HepG2 (cell line): Measurements from ENCODE around the gene PPP2R1B. TPM values are rescaled to one million over a fixed set of nuclear protein-coding genes. Genes with fewer than 3 reads are reported as not detected.

Experiments
- FLYWCH1 ChIP-seq: sonication (generic); formaldehyde crosslinking; IDR thresholded peaks from 2 replicates; pipeline ENCODE4 v1.8.1; 2023; ENCODE audit warnings: mild to moderate bottlenecking, missing genetic modification reagents
- GATAD1 ChIP-seq: IDR thresholded peaks from 2 replicates; pipeline ENCODE4 v1.6.1; 2016; ENCODE audit warnings: missing genetic modification reagents, missing compliant biosample characterization
- HDAC6 ChIP-seq: fragments of 200-600 bp; sonication (generic); IDR thresholded peaks from 2 replicates; pipeline ENCODE4 v1.7.0; 2017; ENCODE audit warnings: mild to moderate bottlenecking, antibody characterized with exemption, low read length, low read depth
- HNF1B ChIP-seq: sonication (generic); formaldehyde crosslinking; IDR thresholded peaks from 2 replicates; pipeline ENCODE4 v1.5.1; 2020; ENCODE audit warnings: mild to moderate bottlenecking, moderate library complexity, missing genetic modification reagents
- IRF2 ChIP-seq: IDR thresholded peaks from 2 replicates; pipeline ENCODE4 v1.6.1; 2018; ENCODE audit warnings: missing genetic modification reagents, missing compliant biosample characterization
- MIER2 ChIP-seq: IDR thresholded peaks from 2 replicates; pipeline ENCODE4 v1.6.1; 2016; ENCODE audit warnings: missing biosample characterization, missing genetic modification reagents
- MIER3 ChIP-seq: IDR thresholded peaks from 2 replicates; pipeline ENCODE4 v1.6.1; 2016; ENCODE audit warnings: missing compliant biosample characterization, borderline replicate concordance
- MLX ChIP-seq: IDR thresholded peaks from 2 replicates; pipeline ENCODE4 v1.6.1; 2016
- NBN ChIP-seq: fragments of 450-650 bp; conservative IDR thresholded peaks from 2 replicates; pipeline ENCODE4 v1.6.1; 2017
- NCOA5 ChIP-seq: sonication (generic); formaldehyde crosslinking; IDR thresholded peaks from 2 replicates; pipeline ENCODE4 v1.4.0; 2020; ENCODE audit warnings: missing genetic modification reagents
- PRDM15 ChIP-seq: sonication (generic); formaldehyde crosslinking; IDR thresholded peaks from 2 replicates; pipeline ENCODE4 v1.4.0; 2020; ENCODE audit warnings: missing genetic modification reagents
- SAFB2 ChIP-seq: sonication (generic); formaldehyde crosslinking; IDR thresholded peaks from 2 replicates; pipeline ENCODE4 v1.5.1; 2020; ENCODE audit warnings: missing genetic modification reagents, low read depth, mild to moderate bottlenecking, borderline replicate concordance
- SAP130 ChIP-seq: IDR thresholded peaks from 2 replicates; pipeline ENCODE4 v1.6.1; 2016; ENCODE audit warnings: low read depth
- SRSF4 ChIP-seq: fragments of 200-400 bp; formaldehyde crosslinking; IDR thresholded peaks from one replicate; pipeline ENCODE4 v1.6.1; 2018; ENCODE audit warnings: mild to moderate bottlenecking, low read depth, low read length, moderate library complexity; ENCODE audit not compliant: poor library complexity, severe bottlenecking
- ZBTB3 ChIP-seq: sonication (generic); formaldehyde crosslinking; IDR thresholded peaks from 2 replicates; pipeline ENCODE4 v1.4.0; 2020; ENCODE audit warnings: low read depth, mild to moderate bottlenecking, moderate library complexity, missing genetic modification reagents, borderline replicate concordance
- ZBTB37 ChIP-seq: sonication (generic); formaldehyde crosslinking; IDR thresholded peaks from 2 replicates; pipeline ENCODE4 v1.4.0; 2020; ENCODE audit warnings: mild to moderate bottlenecking, missing genetic modification reagents
- ZNF280D ChIP-seq: sonication (generic); formaldehyde crosslinking; IDR thresholded peaks from 2 replicates; pipeline ENCODE4 v1.5.1; 2020; ENCODE audit warnings: mild to moderate bottlenecking, missing genetic modification reagents
- ZNF451 ChIP-seq: sonication (generic); formaldehyde crosslinking; IDR thresholded peaks from 2 replicates; pipeline ENCODE4 v1.5.0; 2020; ENCODE audit warnings: mild to moderate bottlenecking, missing genetic modification reagents
- polyA plus RNA-seq, 8 experiments: library from polyadenylated mRNA; depleted of rRNA in 3 of 8; stranded (reverse) in 7 of 8; unstranded in 1 of 8; fragments of >200 nt; fragmentation: Illumina TruSeq in 4 of 8; extraction: Trizol in 4 of 8; gene quantifications; 2 replicates each; pipeline versions ENCODE4 v1.2.1 to v1.2.3, GENCODE V29; 2011 to 2016; ENCODE audit warnings: low read depth in 4 of 8, missing spikeins in 1 of 8, mixed read lengths in 1 of 8; ENCODE audit not compliant: insufficient read depth in 1 of 8
- total RNA-seq, 5 experiments: library from RNA; depleted of rRNA; stranded (reverse); fragments of >200 nt; fragmentation: Illumina TruSeq; extraction: Trizol; gene quantifications; 2 replicates each; pipeline ENCODE4 v1.2.3, GENCODE V29; 2016; ENCODE audit warnings: low read depth in 1 of 5

Gene PPP2R1B
- total and polyA plus RNA-seq, 2 of the 13 experiments (the other 11 are each of a cell fraction or from before 2014, with no cell fraction given), result 22.1 to 56.8 TPM

GRCh38 chr11:111726301-111726713 lies 39.9 kb downstream of the PPP2R1B start (continued):
- peak; percentile 85 for TF ChIP-seq ZNF280D (CRISPR knock-in tag)
- no peak for TF ChIP-seq NBN
- TF ChIP-seq MIER3, result peak; percentile 36; the same call in 1 of the 2 replicates
- peak; percentile 56; the same call in 1 of the 2 replicates for TF ChIP-seq IRF2 (CRISPR knock-in tag)
- no peak for TF ChIP-seq ZBTB3 (CRISPR knock-in tag)
- no peak; the same call in 1 of the 2 replicates for TF ChIP-seq HNF1B (CRISPR knock-in tag)
- TF ChIP-seq SRSF4, result no peak
- TF ChIP-seq FLYWCH1, result no peak
- no peak for TF ChIP-seq HDAC6
- no peak; the same call in 1 of the 2 replicates for TF ChIP-seq SAFB2 (CRISPR knock-in tag)
- TF ChIP-seq ZNF451 (CRISPR knock-in tag), result no peak
- TF ChIP-seq PRDM15 (CRISPR knock-in tag), result no peak
- no peak for TF ChIP-seq MIER2 (CRISPR knock-in tag)
- TF ChIP-seq GATAD1, result peak; percentile 15; the same call in 1 of the 2 replicates
- peak; percentile 97 for TF ChIP-seq MLX (CRISPR knock-in tag)
- peak; percentile 71; the same call in 1 of the 2 replicates for TF ChIP-seq SAP130
- no peak for TF ChIP-seq ZBTB37
- TF ChIP-seq NCOA5 (CRISPR knock-in tag), result no peak
